WERI-Rb-1 (cell line): Measurements from ENCODE around the gene REM1.
"Not testable (repeated sequence)": the region's sequence is repeated elsewhere in the genome, so short reads cannot be mapped to it uniquely, and the experiment has no call there.

Experiments used
- DNase-seq: peaks from one replicate; pipeline ENCODE4 v3.0.0-alpha.2; 2020
- H3K27ac ChIP-seq: fragments of 250-450 bp; sonication (Bioruptor Pico); 2 replicates; pipeline ENCODE4 v1.5.1; 2020; ENCODE audit warnings: mild to moderate bottlenecking, moderate library complexity
- H3K27me3 ChIP-seq: fragments of 250-450 bp; sonication (Bioruptor Pico); 2 replicates; pipeline ENCODE4 v1.5.1; 2021; ENCODE audit warnings: mild to moderate bottlenecking, low read depth, moderate library complexity; ENCODE audit not compliant: insufficient read depth, severe bottlenecking
- H3K36me3 ChIP-seq: fragments of 250-450 bp; sonication (Bioruptor Pico); 2 replicates; pipeline ENCODE4 v1.5.1; 2020; ENCODE audit warnings: mild to moderate bottlenecking, moderate library complexity
- H3K4me3 ChIP-seq: 2 replicates; pipeline ENCODE4 v1.5.1; 2011; ENCODE audit warnings: low read depth, mild to moderate bottlenecking, control low read depth, low read length
- H3K9me3 ChIP-seq: fragments of 250-450 bp; sonication (Bioruptor Pico); 2 replicates; pipeline ENCODE4 v1.5.1; 2021; ENCODE audit warnings: mild to moderate bottlenecking, moderate library complexity; ENCODE audit not compliant: severe bottlenecking
- CTCF ChIP-seq: IDR thresholded peaks from 2 replicates; pipeline ENCODE4 v1.5.1; 2011; ENCODE audit warnings: low read depth, mild to moderate bottlenecking, control low read depth, inconsistent platforms, low read length

Gene REM1

GRCh38 chr20:31474758-31475427 is at the start of gene REM1, which contains the start of gene DEFB124:
REM1 (plus strand) TSS chr20:31475288; CDS start chr20:31476446, 1,158 bp downstream.
DEFB124 (minus strand) TSS chr20:31475127; CDS start chr20:31473013, 2,114 bp downstream.
- Histone ChIP-seq H3K27ac (no peak within 1 kb of the TSS), H3K36me3 (no peaks in the 10 kb centered on the region), H3K27me3 (no peaks in the 10 kb centered on the region), H3K9me3 (no peaks in the 10 kb centered on the region), H3K4me3 (no peak within 1 kb of the TSS)
- TF ChIP-seq CTCF, result no peak
- no peak for DNase-seq

GRCh38 chr20:31425797-31426196 is 49.3 kb upstream of the REM1 start:
- Histone ChIP-seq H3K27me3 (no peaks in the 10 kb centered on the region), H3K9me3 (no peaks in the 10 kb centered on the region), H3K27ac (no peak overlapping the region), H3K36me3 (no peaks in the 10 kb centered on the region), H3K4me3 (no peak overlapping the region)
- no peak for TF ChIP-seq CTCF
- no peak for DNase-seq

- not testable (repeated sequence) for H3K4me3 ChIP-seq, H3K36me3 ChIP-seq, H3K27me3 ChIP-seq, H3K9me3 ChIP-seq, H3K27ac ChIP-seq, DNase-seq
Observed at GRCh38 chr20:31426891-31427551, 48.1 kb upstream of the REM1 start.

- not testable (repeated sequence) for H3K4me3 ChIP-seq, H3K36me3 ChIP-seq, H3K27me3 ChIP-seq, DNase-seq, H3K9me3 ChIP-seq, H3K27ac ChIP-seq
Observed at GRCh38 chr20:31427576-31427975, 47.5 kb upstream of the REM1 start.

- no peak overlapping the region for H3K27ac ChIP-seq
- TF ChIP-seq CTCF, result no peak
- H3K36me3 ChIP-seq, result no peaks in the 10 kb centered on the region
- no peak overlapping the region for H3K4me3 ChIP-seq
- H3K27me3 ChIP-seq, result no peaks in the 10 kb centered on the region
- DNase-seq, result no peak
- no peaks in the 10 kb centered on the region for H3K9me3 ChIP-seq
Observed at GRCh38 chr20:31430568-31431115, 44.4 kb upstream of the REM1 start.

- DNase-seq, result no peak
- peaks cover 2% of the 10 kb centered on the region for H3K27me3 ChIP-seq
Observed at GRCh38 chr20:31440012-31440659, 35.0 kb upstream of the REM1 start, which contains the start of gene DEFB123. DEFB123 (plus strand) TSS chr20:31440632; CDS start chr20:31440699, 67 bp downstream.

More at GRCh38 chr20:31440012-31440659, 35.0 kb upstream of the REM1 start, which contains the start of gene DEFB123:
- no peaks in the 10 kb centered on the region for H3K9me3 ChIP-seq
- H3K36me3 ChIP-seq, result no peaks in the 10 kb centered on the region
- H3K27ac ChIP-seq, result no peak within 1 kb of the TSS
- peak; percentile 48 for TF ChIP-seq CTCF
- H3K4me3 ChIP-seq, result no peak within 1 kb of the TSS
